GM21737 (cell line): ENCODE results near the gene COL21A1.
"Not testable (repeated sequence)": the region's sequence is repeated elsewhere in the genome, so short reads cannot be mapped to it uniquely, and the experiment has no call there.

Source experiments
- ATAC-seq: cut with Tn5 transposase; IDR thresholded peaks from one replicate; pipeline ENCODE4 v1.9.1; 2021; ENCODE audit warnings: mild to moderate bottlenecking, moderate library complexity; ENCODE audit not compliant: unreplicated experiment

The COL21A1 gene

DNA sequence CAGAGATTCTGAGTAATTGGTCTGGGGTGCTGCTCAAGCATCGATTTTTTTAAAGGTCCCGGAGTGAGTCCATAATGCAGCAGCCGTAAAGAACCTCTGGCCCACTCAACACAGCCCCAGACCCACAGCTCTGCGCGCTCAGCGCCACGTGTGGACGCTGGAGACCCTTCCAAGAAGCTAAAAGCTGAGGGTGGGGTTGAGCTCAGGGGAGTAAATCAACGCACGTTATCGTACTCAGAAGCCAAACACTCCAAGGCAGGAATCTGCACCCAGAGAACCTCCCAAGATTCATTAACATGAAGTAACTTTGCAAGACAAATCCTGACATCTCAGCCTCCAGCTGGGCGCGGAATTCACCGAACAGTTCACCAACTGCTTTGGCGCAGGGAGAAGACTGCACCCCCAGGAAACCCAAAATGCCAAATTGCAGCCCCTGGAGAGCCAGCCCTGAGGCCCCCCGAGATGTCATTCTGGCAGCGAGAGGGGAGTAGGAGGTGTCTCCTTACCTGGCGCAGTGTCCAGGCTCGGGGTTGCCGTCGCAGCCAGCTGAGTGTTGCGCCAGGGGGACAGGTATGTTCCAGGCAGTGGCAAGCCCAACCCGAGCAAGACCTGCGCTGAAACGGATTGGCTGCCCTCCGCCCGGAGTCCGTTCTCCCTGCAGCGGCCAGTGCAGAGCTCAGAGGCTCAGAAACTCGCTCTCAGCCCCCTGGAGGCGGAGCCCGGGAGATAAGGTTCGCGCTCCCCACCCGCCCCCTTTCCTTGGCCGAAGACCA lies at the start of gene COL21A1:
TSS of gene COL21A1 (minus strand) at position 700 of the 773 bp plus-strand sequence. CDS start 64,962 bp downstream, outside the sequence.
- ATAC-seq, result no peak

DNA sequence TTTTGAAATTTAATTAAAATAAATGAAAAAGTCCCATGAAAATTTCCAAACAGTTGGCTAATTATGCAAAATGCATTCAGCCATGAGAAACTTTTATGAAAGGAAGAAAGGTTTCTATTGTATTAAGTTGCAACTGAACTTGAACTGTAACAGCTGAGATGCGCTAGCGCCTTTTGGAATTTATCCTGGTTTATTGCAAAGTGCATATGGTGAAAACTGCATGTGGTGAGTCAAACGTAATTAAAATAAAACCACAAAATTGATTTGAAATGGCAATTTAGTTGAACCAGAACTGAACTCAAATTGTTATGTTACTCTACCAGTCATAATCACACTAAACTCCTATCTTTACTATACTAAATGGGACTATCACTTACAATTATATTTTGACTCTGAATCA lies 46.4 kb upstream of the COL21A1 start:
- no peak for ATAC-seq

- ATAC-seq, result no peak
Observed at GRCh38 chr6:56292505-56293181, 45.3 kb upstream of the COL21A1 start.

DNA sequence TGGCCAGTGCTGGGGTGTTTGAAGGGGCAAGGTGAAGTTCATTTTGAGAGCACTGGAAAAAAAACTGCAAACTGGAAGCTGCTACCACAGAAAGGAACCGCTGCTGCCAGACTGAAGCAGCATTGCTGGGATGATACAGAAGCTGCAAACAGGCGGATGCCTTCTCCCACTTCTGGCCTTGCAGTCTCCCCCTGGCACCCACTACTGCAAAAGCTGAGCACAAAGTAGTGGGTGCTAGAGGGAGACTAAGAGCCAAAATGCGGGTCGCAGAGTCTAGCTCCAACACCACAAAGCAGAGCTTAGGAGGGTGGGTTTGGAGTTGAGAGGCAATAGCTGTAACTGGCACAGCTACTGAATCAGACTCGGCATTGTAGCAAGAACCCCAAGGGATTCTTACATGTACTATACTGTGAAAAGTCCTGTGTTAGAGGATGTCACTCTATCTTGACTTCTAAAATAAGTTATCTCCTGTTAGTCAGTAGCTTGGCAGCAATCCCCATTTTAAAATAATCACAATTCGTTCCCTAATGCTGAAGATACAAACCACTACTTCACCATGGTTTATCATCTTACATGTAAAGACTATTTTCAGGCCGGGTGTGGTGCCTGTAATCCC lies 44.0 kb upstream of the COL21A1 start:
- ATAC-seq, result no peak

DNA sequence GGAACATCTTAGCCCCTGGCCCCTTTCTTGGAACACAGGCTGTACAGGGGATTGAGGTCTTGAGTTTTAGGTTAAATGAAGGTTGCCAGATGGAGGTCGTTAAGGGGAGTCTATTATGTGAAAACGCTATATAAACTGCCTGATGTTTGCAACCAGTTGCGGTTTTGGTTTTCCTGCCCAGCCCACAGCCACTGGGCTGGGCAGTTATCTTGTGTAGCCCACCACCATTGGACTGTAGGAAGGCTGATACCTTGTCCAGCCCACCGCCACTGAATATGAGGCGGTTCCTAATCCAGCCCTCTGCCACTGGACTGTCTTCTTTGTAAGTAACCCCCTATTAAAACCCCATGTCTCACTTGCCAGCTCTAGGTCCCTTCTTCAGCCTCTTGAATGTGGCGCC lies 42.3 kb upstream of the COL21A1 start:
- no peak for ATAC-seq

DNA sequence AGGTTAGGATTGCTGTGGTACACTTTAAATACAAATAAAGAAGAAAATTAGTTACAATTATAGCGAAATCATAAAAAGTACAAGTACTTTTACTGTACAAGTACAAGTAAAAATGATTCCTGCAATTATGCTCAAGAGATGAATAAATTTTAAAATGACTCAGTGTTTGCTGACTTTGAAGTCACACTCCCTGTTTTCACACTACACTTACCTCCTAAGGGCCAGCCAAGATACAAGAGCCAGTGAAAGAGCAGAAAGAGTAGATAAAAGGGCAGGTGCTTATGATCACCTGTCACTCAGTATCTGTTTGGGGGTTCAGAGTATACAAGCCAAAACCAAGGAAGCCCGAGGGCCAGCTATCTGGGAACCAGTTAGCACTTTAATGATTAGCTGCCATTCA lies 41.0 kb upstream of the COL21A1 start:
- ATAC-seq, result no peak

GRCh38 chr6:56282391-56282790 lies 35.0 kb upstream of the COL21A1 start:
- ATAC-seq, result no peak

DNA sequence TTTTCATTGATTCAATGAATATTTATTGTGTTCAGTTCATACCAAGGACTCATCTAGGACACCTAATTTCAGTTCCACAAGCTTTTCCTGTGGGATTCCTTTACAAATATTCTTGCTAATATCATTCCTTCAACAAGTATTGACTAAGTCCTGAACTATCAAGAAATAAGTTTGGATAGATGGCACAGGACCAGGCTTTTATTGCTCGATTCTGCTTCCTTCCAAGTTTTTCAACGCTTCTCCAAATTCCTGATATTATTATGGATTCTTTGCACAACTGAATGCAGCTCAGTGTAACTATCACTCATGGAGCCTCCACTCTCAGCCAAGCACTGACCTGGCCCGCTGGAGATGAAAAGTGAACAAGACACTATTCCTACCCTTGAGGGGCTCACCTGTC lies 32.7 kb upstream of the COL21A1 start:
- no peak for ATAC-seq

GRCh38 chr6:56279331-56280080 lies 32.1 kb upstream of the COL21A1 start:
- no peak for ATAC-seq

- no peak for ATAC-seq
Observed at GRCh38 chr6:56278171-56278591, 30.8 kb upstream of the COL21A1 start.

DNA sequence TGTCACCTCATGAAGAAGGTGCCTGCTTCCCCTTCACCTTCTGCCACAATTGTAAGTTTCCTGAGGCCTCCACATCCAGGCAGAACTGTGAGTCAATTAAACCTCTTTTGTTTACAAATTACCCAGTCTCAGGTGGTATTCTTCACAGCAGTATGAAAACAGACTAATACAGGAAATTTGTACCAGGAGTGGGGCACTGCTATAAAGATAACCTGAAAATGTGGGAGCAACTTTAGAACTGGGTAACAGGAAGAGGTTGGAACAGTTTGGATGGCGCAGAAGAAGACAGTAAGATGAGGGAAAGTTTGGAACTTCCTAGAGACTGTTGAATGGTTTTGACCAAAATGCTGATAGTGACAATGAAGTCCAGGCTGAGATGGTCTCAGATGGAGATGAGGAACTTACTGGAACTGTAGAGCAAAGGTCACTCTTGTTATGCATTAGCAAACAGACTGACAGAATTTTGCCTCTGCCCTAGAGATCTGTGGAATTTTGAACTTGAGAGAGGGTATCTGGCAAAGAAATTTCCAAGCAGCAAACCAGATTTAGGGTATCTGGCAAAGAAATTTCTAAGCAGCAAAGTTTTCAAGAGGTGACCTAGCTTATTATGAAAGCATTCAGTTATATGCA lies 23.5 kb upstream of the COL21A1 start:
- no peak for ATAC-seq

- no peak for ATAC-seq
Observed at GRCh38 chr6:56268266-56268665, 20.9 kb upstream of the COL21A1 start.

DNA sequence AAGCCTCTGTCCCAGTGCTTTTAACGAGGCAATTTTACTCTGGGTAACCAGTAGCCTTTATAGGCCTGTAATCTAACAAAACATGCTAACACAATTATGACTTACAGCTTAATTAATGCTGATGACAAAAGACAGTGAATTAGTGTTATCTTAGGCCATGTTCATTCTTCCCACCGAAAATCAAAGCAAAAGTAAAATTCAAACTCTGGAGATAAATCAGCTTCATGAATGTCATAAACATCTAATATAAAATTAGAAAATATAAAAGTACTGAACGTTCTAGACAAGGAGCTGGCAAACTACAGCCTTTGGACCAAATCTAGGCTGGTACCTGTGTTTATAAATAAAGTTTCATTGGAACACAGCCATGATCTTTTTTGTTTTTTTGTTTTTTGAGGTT lies 18.6 kb upstream of the COL21A1 start:
- ATAC-seq, result no peak

GRCh38 chr6:56263596-56264315 lies 16.4 kb upstream of the COL21A1 start:
- ATAC-seq, result no peak

GRCh38 chr6:56260593-56260992 lies 13.2 kb upstream of the COL21A1 start:
- ATAC-seq, result not testable (repeated sequence)

GRCh38 chr6:56259234-56260077 lies 12.1 kb upstream of the COL21A1 start:
- no peak for ATAC-seq

GRCh38 chr6:56255349-56255748 lies 8.0 kb upstream of the COL21A1 start:
- no peak for ATAC-seq

DNA sequence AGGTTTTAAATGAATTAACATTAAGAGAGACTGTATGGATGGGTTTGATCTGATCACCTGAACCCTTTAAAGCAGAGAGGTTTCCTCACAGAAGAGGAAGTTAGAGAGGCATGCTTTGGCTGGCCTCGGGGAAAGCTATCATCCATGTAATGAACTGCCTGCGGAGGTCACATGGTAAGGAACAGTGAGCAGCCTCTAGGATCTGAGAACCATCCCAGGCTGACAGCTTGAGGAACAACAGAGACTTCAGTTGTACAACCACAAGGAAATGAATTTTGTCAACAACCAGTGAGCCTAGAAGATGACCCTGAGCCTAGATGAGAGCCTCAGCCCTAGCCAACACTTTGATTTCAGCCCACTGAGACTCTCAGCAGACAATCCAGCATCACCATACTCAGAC lies 2.9 kb upstream of the COL21A1 start:
- no peak for ATAC-seq

DNA sequence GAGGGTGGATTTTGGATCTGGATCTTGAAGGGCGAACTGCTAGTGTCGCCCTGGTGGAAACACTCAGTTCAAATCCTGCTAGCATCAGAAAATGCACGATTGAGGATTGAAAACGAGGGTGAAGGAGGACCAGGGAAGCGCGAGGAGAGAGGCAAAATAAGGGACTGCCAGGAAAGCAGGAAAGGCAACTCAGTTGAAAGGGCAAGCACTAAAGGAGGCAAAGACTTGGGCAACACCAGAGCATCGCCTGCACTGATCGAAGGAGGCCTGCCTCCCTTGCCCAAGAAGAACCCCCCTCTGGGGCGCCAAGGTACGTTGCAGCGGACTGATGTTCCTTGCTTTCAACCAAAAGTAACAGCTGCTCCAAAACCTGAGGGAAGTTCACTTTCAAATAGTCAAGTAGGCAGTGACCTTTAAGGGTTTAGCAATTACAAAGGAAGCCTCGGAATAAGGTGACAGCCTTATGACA lies 308 bp upstream of the COL21A1 start:
- no peak for ATAC-seq
